ENCODE data around the gene PAIP2. TPM values are rescaled to one million over a fixed set of nuclear protein-coding genes. Genes with fewer than 3 reads are reported as not detected.

Gene PAIP2
- total RNA-seq, 1 experiment from 2014 or later, result 108 TPM

GRCh38 chr5:139369181-139369580 lies 27.5 kb downstream of the PAIP2 start:
- RAD21 ChIA-PET (ENCODE audit: low non-redundant PET in 1 of 2, low total read pairs in 2 of 2, uncharacterized antibody in 2 of 2, unreplicated experiment in 2 of 2), result no interaction called here
- H3K36me3 ChIP-seq (ENCODE audit: control insufficient read depth in 1 of 2, insufficient read depth in 2 of 2, low read length in 2 of 2), result peaks cover 22 to 28% of the 10 kb centered on the region in 2 experiments; a peak in 3 of 4 replicates
- TF ChIP-seq CEBPB (IDR thresholded peaks at IDR 0.05; ENCODE audit: low read depth) (no peak), TCF7L2 (IDR thresholded peaks at IDR 0.05; ENCODE audit: borderline replicate concordance, extremely low read depth, insufficient read depth, insufficient read length) (no peak), ZBTB33 (IDR thresholded peaks at IDR 0.05; ENCODE audit: extremely low read depth, insufficient replicate concordance, low read length) (no peak), EZH2phosphoT487 (IDR thresholded peaks at IDR 0.05; ENCODE audit: borderline replicate concordance) (no peak), ZFX (IDR thresholded peaks at IDR 0.05) (no peak), FOSL1 (IDR thresholded peaks at IDR 0.05; ENCODE audit: low read depth) (no peak), YY1 (IDR thresholded peaks at IDR 0.05; ENCODE audit: extremely low read depth, insufficient replicate concordance, low read depth, low read length) (no peak), EGR1 (IDR thresholded peaks at IDR 0.05; ENCODE audit: low read depth) (no peak), ZNF274 (IDR thresholded peaks at IDR 0.05; ENCODE audit: low read depth, low read length) (no peak), JUND (IDR thresholded peaks at IDR 0.05) (no peak), ELF1 (IDR thresholded peaks at IDR 0.05; ENCODE audit: borderline replicate concordance, low read depth) (no peak), CBX3 (IDR thresholded peaks at IDR 0.05; ENCODE audit: low read depth) (no peak)
- TF ChIP-seq, protein P1, sequence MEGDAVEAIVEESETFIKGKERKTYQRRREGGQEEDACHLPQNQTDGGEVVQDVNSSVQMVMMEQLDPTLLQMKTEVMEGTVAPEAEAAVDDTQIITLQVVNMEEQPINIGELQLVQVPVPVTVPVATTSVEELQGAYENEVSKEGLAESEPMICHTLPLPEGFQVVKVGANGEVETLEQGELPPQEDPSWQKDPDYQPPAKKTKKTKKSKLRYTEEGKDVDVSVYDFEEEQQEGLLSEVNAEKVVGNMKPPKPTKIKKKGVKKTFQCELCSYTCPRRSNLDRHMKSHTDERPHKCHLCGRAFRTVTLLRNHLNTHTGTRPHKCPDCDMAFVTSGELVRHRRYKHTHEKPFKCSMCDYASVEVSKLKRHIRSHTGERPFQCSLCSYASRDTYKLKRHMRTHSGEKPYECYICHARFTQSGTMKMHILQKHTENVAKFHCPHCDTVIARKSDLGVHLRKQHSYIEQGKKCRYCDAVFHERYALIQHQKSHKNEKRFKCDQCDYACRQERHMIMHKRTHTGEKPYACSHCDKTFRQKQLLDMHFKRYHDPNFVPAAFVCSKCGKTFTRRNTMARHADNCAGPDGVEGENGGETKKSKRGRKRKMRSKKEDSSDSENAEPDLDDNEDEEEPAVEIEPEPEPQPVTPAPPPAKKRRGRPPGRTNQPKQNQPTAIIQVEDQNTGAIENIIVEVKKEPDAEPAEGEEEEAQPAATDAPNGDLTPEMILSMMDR (IDR thresholded peaks at IDR 0.05 in 2 of 3, conservative IDR thresholded peaks at IDR 0.05 in 1 of 3; ENCODE audit: borderline replicate concordance in 1 of 3, insufficient read depth in 1 of 3, low read depth in 2 of 3, low read length in 2 of 3), result no peak
- TF ChIP-seq, protein P2, sequence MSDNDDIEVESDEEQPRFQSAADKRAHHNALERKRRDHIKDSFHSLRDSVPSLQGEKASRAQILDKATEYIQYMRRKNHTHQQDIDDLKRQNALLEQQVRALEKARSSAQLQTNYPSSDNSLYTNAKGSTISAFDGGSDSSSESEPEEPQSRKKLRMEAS (IDR thresholded peaks at IDR 0.05), result no peak
- TF ChIP-seq, protein P3, sequence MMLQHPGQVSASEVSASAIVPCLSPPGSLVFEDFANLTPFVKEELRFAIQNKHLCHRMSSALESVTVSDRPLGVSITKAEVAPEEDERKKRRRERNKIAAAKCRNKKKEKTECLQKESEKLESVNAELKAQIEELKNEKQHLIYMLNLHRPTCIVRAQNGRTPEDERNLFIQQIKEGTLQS (IDR thresholded peaks at IDR 0.05), result no peak
- no peak overlapping the region for H3K9ac ChIP-seq (ENCODE audit: low read length)
- no peaks in the 10 kb centered on the region for H4K20me1 ChIP-seq (ENCODE audit: insufficient read depth)
- peaks cover 20 to 22% of the 10 kb centered on the region in 2 experiments for H3K4me1 ChIP-seq (ENCODE audit: control insufficient read depth in 1 of 2, insufficient read depth in 2 of 2, low read length in 2 of 2)
- intact Hi-C loops (cut with micrococcal nuclease), result no loop called here
- H3K27ac ChIP-seq (ENCODE audit: low read depth, low read length), result no peak overlapping the region
- CTCF ChIA-PET, result interaction anchor here (1.4 kb wide), 2 partner anchors 27 to 97 kb away, joined by 4 to 6 read pairs; partner anchors contain the start of gene PAIP2
- DNase-seq (ENCODE audit: low read depth, low spot score) (no peak), ATAC-seq (no peak)
- POLR2A ChIA-PET, result no interaction called here
- 0 out of 2 replicates have a peak, but pooled peaks cover under 1% of the 10 kb centered on the region for H3K79me2 ChIP-seq (ENCODE audit: insufficient read depth, low read length)
- no peak overlapping the region for H3K4me2 ChIP-seq (ENCODE audit: low read length)
- no peak overlapping the region for H3K4me3 ChIP-seq (replicated peaks in 1 of 2; ENCODE audit: low read depth in 1 of 2, low read length in 2 of 2)
- TSS peak; percentile 40 for BruUV-seq (replicated peaks)
- H3K9me3 ChIP-seq (ENCODE audit: control insufficient read depth in 1 of 2, insufficient read depth in 1 of 2, low read depth in 1 of 2, low read length in 2 of 2), result no peaks in the 10 kb centered on the region
- H3K9me2 ChIP-seq (ENCODE audit: insufficient read depth), result no peaks in the 10 kb centered on the region
- no peaks in the 10 kb centered on the region for H3K27me3 ChIP-seq (ENCODE audit: insufficient read depth, low read length)
- no peak overlapping the region for H2AFZ ChIP-seq (ENCODE audit: low read depth, low read length, poor library complexity, severe bottlenecking)

Data from HCT116 (cell line).